ENCODE results near the gene PBRM1.

PBRM1 gene

GRCh38 chr3:52521881-52522650 lies 163.6 kb downstream of the PBRM1 start:
- no peak for DNase-seq

GRCh38 chr3:52521488-52521824 lies 164.3 kb downstream of the PBRM1 start:
- DNase-seq = no peak

DNA sequence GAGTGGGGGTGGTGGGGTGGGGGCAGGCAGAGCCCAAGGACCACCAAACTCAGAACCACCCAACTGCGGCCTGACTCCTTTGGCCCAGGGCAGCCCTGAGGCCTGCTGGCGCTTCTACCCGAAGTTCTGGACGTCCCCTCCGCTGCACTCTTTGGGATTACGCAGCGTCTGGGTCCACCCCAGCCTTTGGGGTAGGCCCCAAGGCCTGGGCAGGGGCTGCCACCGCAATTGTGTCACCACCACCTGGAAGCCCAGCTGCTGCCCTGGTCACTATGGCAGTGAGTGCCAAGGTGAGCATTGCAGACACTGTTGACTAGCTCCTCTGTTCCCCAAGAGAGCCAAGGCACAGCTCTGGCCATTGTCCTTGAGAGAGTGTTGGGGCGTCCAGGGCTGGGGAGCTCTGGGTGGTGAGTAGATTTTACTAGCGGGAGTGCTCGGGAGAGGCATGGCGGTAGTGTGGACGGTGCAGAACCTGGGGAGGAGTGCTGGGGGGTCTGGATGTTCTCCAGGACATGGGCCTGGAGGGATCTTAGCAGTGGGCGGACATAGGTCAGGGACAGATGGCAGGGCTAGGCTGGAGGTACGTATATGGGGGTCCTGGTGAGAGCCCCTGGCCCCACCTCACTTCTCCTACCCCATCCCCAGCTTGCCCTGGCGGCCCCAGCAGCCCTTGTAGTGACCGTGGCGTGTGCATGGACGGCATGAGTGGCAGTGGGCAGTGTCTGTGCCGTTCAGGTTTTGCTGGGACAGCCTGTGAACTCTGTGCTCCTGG lies 164.8 kb downstream of the PBRM1 start:
- no peak for DNase-seq

DNA sequence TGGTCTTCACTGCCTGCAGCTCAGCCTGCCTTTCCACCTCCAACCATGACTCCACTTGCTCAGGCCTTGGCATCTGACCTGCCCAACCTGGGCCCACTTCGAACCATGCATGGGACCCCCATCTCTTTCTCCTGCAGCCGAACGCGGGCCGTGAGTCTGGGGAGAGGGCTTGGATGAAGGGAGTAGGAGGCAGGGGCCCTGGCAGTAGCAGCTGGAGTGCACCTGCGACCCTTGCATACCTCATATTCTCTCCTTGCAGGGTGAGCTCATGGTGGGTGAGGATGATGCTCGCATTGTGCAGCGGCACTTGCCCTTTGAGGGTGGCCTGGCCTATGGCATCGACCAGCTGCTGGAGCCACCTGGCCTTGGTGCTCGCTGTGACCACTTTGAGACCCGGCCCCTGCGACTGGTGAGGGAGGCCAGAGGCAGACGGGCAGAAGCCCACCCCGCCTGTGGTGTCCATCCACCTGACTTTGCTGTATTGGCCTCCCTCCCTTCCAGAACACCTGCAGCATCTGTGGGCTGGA lies 165.5 kb downstream of the PBRM1 start:
- DNase-seq = no peak

- DNase-seq = no peak
Measured at GRCh38 chr3:52519445-52520140, 166.1 kb downstream of the PBRM1 start.

- no peak for DNase-seq
Measured at GRCh38 chr3:52518723-52519444, 166.8 kb downstream of the PBRM1 start.

- no peak for DNase-seq
Measured at GRCh38 chr3:52517796-52518722, 167.7 kb downstream of the PBRM1 start.

DNA sequence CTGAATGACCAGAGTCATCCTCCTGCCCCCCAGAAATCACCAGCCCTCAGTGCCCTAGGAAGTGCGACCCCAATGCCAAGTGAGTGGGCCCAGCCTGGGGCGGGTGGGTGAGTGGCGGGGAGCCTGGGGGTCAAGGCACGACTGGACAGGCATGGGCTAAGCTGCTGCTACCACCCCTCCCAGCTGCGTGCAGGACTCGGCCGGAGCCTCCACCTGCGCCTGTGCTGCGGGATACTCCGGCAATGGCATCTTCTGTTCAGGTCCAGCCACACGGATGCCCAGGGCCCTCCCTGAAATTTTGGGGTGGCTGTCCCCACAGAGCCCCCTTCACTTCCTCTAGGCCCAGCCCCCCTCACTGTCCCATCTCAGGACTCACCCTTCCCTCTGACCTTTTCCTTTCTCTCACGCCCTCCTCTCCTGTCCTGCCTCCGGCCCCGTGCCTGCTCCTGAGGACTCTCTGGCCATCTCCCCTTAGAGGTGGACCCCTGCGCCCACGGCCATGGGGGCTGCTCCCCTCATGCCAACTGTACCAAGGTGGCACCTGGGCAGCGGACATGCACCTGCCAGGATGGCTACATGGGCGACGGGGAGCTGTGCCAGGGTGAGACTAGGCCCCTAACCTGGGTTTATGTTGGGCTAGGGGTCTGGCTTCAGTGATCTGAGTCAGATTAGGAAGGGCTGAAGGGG lies 169.1 kb downstream of the PBRM1 start:
- no peak for DNase-seq

GRCh38 chr3:52515192-52515591 lies 170.5 kb downstream of the PBRM1 start:
- no peak for DNase-seq

DNA sequence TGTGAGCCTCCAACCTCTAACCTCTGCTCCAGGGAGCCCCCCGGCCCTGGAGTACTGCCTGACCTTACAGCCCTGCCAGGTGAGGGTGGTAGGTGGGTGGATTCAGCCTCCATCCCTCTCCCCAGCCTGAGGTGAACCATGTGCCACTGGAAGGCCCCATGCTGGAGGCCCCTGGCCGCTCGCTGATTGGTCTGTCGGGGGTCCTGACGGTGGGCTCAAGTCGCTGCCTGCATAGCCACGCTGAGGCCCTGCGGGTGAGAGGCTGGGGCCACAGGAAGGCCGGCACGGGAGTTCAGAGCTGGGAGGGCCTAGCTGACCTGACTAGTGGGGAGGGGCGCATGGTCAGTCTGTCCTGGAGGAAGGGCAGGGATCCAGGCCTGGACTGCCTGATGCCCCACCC lies 171.1 kb downstream of the PBRM1 start:
- no peak for DNase-seq

GRCh38 chr3:52513281-52513680 lies 172.4 kb downstream of the PBRM1 start:
- DNase-seq = no peak

- DNase-seq = no peak
Measured at GRCh38 chr3:52512727-52513126, 173.0 kb downstream of the PBRM1 start.

- DNase-seq = no peak
Measured at GRCh38 chr3:52512105-52512504, 173.6 kb downstream of the PBRM1 start.

DNA sequence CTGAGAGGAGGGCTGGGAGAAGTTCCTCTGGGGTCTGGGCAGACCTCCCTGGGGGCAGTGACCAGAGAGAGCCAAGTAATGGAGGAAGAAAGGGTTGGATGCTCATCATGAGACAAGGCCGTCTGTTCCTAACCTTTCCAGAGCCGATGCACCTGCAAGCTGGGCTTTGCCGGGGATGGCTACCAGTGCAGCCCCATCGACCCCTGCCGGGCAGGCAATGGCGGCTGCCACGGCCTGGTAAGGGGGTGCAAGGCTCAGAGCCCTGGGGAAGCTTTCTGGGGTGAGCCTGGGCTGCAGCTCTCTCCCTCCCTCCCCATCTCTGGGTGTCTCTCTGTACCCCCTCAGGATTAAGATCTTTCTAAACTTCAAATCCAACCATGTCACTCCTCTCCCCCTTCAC lies 174.2 kb downstream of the PBRM1 start:
- DNase-seq = no peak

GRCh38 chr3:52509753-52510328 lies 175.9 kb downstream of the PBRM1 start:
- no peak for DNase-seq

DNA sequence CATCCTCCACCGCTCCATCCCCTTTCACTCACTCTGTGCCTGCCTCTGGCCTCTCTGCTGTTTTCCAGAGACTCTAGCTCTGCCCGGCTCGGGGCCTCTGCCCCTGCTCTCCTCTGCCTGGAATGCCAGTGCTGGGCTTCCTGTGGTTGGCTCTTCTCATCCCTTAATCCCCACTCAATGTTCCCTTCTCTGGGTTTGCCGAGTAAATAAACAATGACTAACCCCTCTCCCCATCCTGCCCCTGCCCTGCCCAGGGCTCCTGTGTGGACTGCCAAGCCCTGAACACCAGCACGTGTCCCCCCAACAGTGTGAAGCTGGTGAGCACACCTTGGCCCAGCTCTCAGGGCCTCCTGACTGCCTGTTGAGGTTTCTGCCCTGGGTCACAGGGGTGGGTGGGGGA lies 178.4 kb downstream of the PBRM1 start:
- DNase-seq = no peak

- no peak for DNase-seq
Measured at GRCh38 chr3:52506266-52506966, 179.3 kb downstream of the PBRM1 start.

DNA sequence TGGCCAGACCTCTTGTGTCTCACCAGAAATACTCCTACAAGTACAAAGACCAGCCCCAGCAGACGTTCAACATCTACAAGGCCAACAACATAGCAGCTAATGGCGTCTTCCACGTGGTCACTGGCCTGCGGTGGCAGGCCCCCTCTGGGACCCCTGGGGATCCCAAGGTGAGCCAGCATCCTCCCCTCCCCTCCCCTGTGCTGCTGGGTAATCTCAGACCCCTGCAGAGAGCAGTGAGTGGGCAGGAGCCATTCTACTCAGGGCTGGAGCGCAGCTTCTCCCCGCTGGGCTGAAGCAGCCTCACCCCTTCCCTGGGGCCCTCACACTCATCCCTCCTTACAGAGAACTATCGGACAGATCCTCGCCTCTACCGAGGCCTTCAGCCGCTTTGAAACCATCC lies 180.7 kb downstream of the PBRM1 start:
- DNase-seq = no peak

GRCh38 chr3:52503788-52504424 lies 181.8 kb downstream of the PBRM1 start:
- DNase-seq = no peak

Data from activated effector memory CD4-positive, alpha-beta T cell treated with Interleukin-2 at 50 U/mL for 16 hours (primary cell).